GM12878 (cell line): ENCODE data around the gene BMP8B. TPM values are rescaled to one million over a fixed set of nuclear protein-coding genes. Genes with fewer than 3 reads are reported as not detected.
A peak's percentile ranks its signal among the peaks of the same experiment; 100 is the strongest.

Source experiments
- ATAC-seq: fragments of 200-7000 bp; cut with Tn5 transposase; 3 replicates; pipeline ENCODE4 v1.9.1; 2020; ENCODE audit warnings: mild to moderate bottlenecking, moderate library complexity
- BruUV-seq: library from RNA; stranded (reverse); fragments of 400-500 nt; replicated peaks from 2 replicates; lab custom pipeline; 2021; lab: Mats Ljungman, UMichigan
- CTCF ChIA-PET: fragments of 300-600 bp; sonication (Branson Sonifier 250); formaldehyde crosslinking; extraction: SDS; loops from one replicate; lab custom pipeline; 2021; ENCODE audit warnings: inconsistent platforms; lab: Yijun Ruan, JAX
- POLR2A ChIA-PET: fragments of 350-600 bp; formaldehyde crosslinking; extraction: SDS; loops from one replicate; lab custom pipeline; 2021; ENCODE audit warnings: inconsistent platforms; lab: Charles Lee
- RAD21 ChIA-PET: fragments of 300-600 bp; sonication (Branson Sonifier 250); formaldehyde crosslinking; loops from one replicate; lab custom pipeline; 2023; ENCODE audit warnings: antibody characterized with exemption; ENCODE audit not compliant: unreplicated experiment; lab: Charles Lee
- SMC1A ChIA-PET: fragments of 300-600 bp; sonication (Branson Sonifier 250); formaldehyde crosslinking; loops from one replicate; lab custom pipeline; 2023; ENCODE audit not compliant: unreplicated experiment, uncharacterized antibody; lab: Charles Lee
- DNase-seq: peaks from one replicate; pipeline ENCODE4 v3.0.0-alpha.2; 2011; ENCODE audit warnings: low read depth, low spot score
- FAIRE-seq: peaks from 3 replicates; lab custom pipeline; 2011; peaks lifted over from hg19 to GRCh38; lab: Jason Lieb, UNC
- H2AFZ ChIP-seq: 2 replicates; pipeline ENCODE4 v1.6.0; 2011; ENCODE audit warnings: low read depth, low read length, control low read depth; ENCODE audit not compliant: control insufficient read depth
- H3K27ac ChIP-seq: 2 replicates; pipeline ENCODE4 v1.5.1; 2011; ENCODE audit warnings: control low read depth; ENCODE audit not compliant: control insufficient read depth, insufficient read depth
- H3K27me3 ChIP-seq, 2 experiments: replicated peaks in 1 of 2; 2 replicates each; pipeline versions ENCODE4 v1.6.0 to v1.6.1; 2011; ENCODE audit warnings: low read length in 1 of 2; ENCODE audit not compliant: control insufficient read depth in 2 of 2, insufficient read depth in 2 of 2
- H3K36me3 ChIP-seq, 2 experiments: 2 replicates each; pipeline ENCODE4 v1.5.1; 2011; ENCODE audit warnings: low read length in 1 of 2; ENCODE audit not compliant: control insufficient read depth in 2 of 2, insufficient read depth in 2 of 2
- H3K4me1 ChIP-seq: 2 replicates; pipeline ENCODE4 v1.6.1; 2011; ENCODE audit warnings: mild to moderate bottlenecking, low read length, moderate library complexity, mixed read lengths; ENCODE audit not compliant: control insufficient read depth, insufficient read depth
- H3K4me2 ChIP-seq: 2 replicates; pipeline ENCODE4 v1.6.0; 2011; ENCODE audit warnings: control low read depth; ENCODE audit not compliant: control insufficient read depth, insufficient read depth
- H3K4me3 ChIP-seq: fragments of 200-600 bp; sonication (generic); 2 replicates; pipeline ENCODE4 v1.5.1; 2016
- H3K79me2 ChIP-seq: 2 replicates; pipeline ENCODE4 v1.6.0; 2011; ENCODE audit warnings: low read length; ENCODE audit not compliant: control insufficient read depth, insufficient read depth
- H3K9ac ChIP-seq: 2 replicates; pipeline ENCODE4 v1.8.0; 2011; ENCODE audit warnings: low read length, control low read depth, mixed read lengths; ENCODE audit not compliant: control insufficient read depth, insufficient read depth
- H3K9me3 ChIP-seq: replicated peaks from 3 replicates; pipeline ENCODE4 v1.5.1; 2011; ENCODE audit warnings: mild to moderate bottlenecking, low read length; ENCODE audit not compliant: control insufficient read depth, insufficient read depth
- H4K20me1 ChIP-seq: 2 replicates; pipeline ENCODE4 v1.6.0; 2011; ENCODE audit not compliant: control insufficient read depth, insufficient read depth
- BCL11A ChIP-seq: IDR thresholded peaks from 2 replicates; pipeline ENCODE4 v1.6.1; 2011; ENCODE audit warnings: low read depth, low read length
- BRCA1 ChIP-seq: IDR thresholded peaks from 2 replicates; pipeline ENCODE4 v1.6.1; 2011; ENCODE audit warnings: low read depth, low read length, improper control_type of control experiment
- CEBPB ChIP-seq, 2 experiments: fragments of 150-350 bp in 1 of 2; IDR thresholded peaks; 2 replicates each; pipeline ENCODE4 v1.6.1; 2012 to 2014; ENCODE audit warnings: low read depth in 2 of 2, low read length in 2 of 2, borderline replicate concordance in 1 of 2, inconsistent platforms in 1 of 2
- CHD2 ChIP-seq: IDR thresholded peaks from 2 replicates; pipeline ENCODE4 v1.6.1; 2011; ENCODE audit warnings: low read depth, low read length, improper control_type of control experiment, borderline replicate concordance
- ETV6 ChIP-seq, 2 experiments: fragments of 450-650 bp in 1 of 2; IDR thresholded peaks in 1 of 2; conservative IDR thresholded peaks in 1 of 2; 2 replicates each; pipeline ENCODE4 v1.6.1; 2014; ENCODE audit warnings: antibody characterized with exemption in 1 of 2, borderline replicate concordance in 1 of 2, low read depth in 1 of 2, mild to moderate bottlenecking in 1 of 2, moderate library complexity in 1 of 2
- MXI1 ChIP-seq: fragments of 150-350 bp; IDR thresholded peaks from 2 replicates; pipeline ENCODE4 v1.6.1; 2011; ENCODE audit warnings: low read depth, mild to moderate bottlenecking, inconsistent platforms, low read length, improper control_type of control experiment
- NR2C2 ChIP-seq: IDR thresholded peaks from 2 replicates; pipeline ENCODE4 v1.6.1; 2011; ENCODE audit warnings: borderline replicate concordance, low read depth; ENCODE audit not compliant: control insufficient read depth, insufficient read length
- PAX8 ChIP-seq: fragments of 450-650 bp; IDR thresholded peaks from 2 replicates; pipeline ENCODE4 v1.6.1; 2017; ENCODE audit warnings: mild to moderate bottlenecking, moderate library complexity
- PML ChIP-seq: IDR thresholded peaks from 2 replicates; pipeline ENCODE4 v1.6.1; 2012; ENCODE audit warnings: low read length, inconsistent platforms
- SMARCA5 ChIP-seq: fragments of 450-650 bp; IDR thresholded peaks from 2 replicates; pipeline ENCODE4 v1.6.1; 2017; ENCODE audit warnings: mild to moderate bottlenecking
- SP1 ChIP-seq: IDR thresholded peaks from one replicate; pipeline ENCODE4 v1.6.1; 2011; ENCODE audit warnings: low read depth, low read length
- WRNIP1 ChIP-seq: IDR thresholded peaks from 2 replicates; pipeline ENCODE4 v1.6.1; 2011; ENCODE audit warnings: low read depth, low read length, improper control_type of control experiment, borderline replicate concordance
- YBX1 ChIP-seq: fragments of 450-650 bp; IDR thresholded peaks from 2 replicates; pipeline ENCODE4 v1.6.1; 2016; ENCODE audit warnings: antibody characterized with exemption
- WGBS: methylation state at CpG from one replicate; pipeline ENCODE4 v1.1.6; 2016; ENCODE audit warnings: low lambda C conversion rate; ENCODE audit not compliant: insufficient replicate concordance, insufficient coverage; ENCODE audit errors: missing lambda C conversion rate; 5-methylcytosine and 5-hydroxymethylcytosine counted together
- in situ Hi-C: fragments of 300-500 bp; cut with MboI; formaldehyde crosslinking; loops from 9 replicates; pipeline ENCODE4 v1.14.3; 2018; ENCODE audit warnings: mixed read lengths
- intact Hi-C: fragments of 100-400 bp; cut with micrococcal nuclease; formaldehyde crosslinking; loops from one replicate; pipeline ENCODE4 v1.14.2; 2022; ENCODE audit not compliant: unreplicated experiment
- polyA plus RNA-seq, 11 experiments: library from polyadenylated mRNA; depleted of rRNA in 4 of 11; unstranded in 6 of 11; stranded (reverse) in 5 of 11; fragments of >200 nt; fragmentation: Nextera tagmentation in 4 of 11; fragmentation: Illumina TruSeq in 1 of 11; extraction: Ambion mirVana in 4 of 11; extraction: Trizol in 1 of 11; gene quantifications; 1 replicate in 1 of 11; 2 replicates in 10 of 11; pipeline versions ENCODE4 v1.2.1 to v1.2.3, GENCODE V29; 2011 to 2016; ENCODE audit warnings: inconsistent platforms in 2 of 11, missing spikeins in 2 of 11, low read depth in 1 of 11
- total RNA-seq, 4 experiments: library from RNA; depleted of rRNA in 3 of 4; stranded (reverse); fragments of >200 nt in 3 of 4; fragmentation: Illumina TruSeq in 1 of 4; extraction: Trizol in 1 of 4; gene quantifications; 2 replicates each; pipeline versions ENCODE4 v1.2.1 to v1.2.3, GENCODE V29; 2013 to 2021
- TF ChIP-seq, protein P1 (sequence below): IDR thresholded peaks from 2 replicates; pipeline ENCODE4 v1.6.1; 2011; ENCODE audit warnings: borderline replicate concordance, low read depth, mild to moderate bottlenecking, moderate library complexity, low read length; ENCODE audit not compliant: insufficient read depth, poor library complexity, severe bottlenecking
- TF ChIP-seq, protein P2 (sequence below): IDR thresholded peaks from 2 replicates; pipeline ENCODE4 v1.6.1; 2012; ENCODE audit warnings: mild to moderate bottlenecking, low read depth, low read length
- TF ChIP-seq, protein P3 (sequence below): IDR thresholded peaks from 2 replicates; pipeline ENCODE4 v1.6.1; 2012; ENCODE audit warnings: low read depth, low read length, improper control_type of control experiment

BMP8B gene
- total and polyA plus RNA-seq, 10 of the 15 experiments (the other 5 are each of a cell fraction or from before 2014, with no cell fraction given), result 0.09 to 1.2 (median 0.52) TPM

DNA sequence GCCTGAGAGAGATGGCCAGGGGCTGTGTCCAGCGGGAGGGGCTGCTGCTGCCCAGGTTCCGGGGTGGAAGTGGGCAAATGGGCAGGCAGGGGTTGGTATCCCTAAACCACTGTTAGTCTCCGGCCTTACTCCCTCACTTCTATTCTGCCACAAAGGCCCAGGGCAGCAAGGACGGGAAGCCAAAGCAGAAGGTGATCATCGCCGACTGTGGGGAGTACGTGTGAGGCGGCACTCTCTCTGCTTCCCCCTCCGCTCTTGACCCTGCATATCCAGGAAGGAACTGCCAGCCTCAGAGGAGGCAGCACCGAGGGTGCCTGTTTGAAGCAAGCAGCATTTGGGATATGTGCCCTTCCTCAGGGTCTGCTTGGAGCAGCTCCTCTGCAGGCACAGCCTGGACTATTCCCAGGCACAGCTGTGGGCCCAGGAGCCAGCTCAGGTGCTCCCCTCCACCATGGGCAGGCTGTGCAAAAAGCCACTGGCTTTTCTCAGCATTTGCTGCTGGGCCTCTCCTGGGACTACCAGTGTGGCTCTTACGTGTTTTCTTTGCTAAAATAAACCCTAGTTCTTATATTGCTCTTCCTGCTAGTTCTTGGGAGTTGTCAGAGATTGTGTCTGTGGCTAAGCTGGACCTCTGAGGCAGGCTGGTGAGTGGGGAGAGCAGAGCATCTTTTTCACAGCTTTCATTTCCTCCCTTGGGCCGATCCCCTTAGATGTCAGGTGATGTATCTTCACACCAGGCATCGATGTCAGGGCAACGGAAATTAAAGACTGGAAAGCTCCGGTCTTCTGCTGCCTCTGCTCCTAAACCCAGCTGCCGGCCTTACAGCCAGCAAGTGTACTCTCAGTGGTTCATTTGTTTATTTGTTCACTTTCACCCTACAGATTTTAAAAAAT is 35.3 kb downstream of the BMP8B start:
- no peak overlapping the region for H2AFZ ChIP-seq
- H3K27ac ChIP-seq, result no peak overlapping the region
- POLR2A ChIA-PET, result no interaction called here
- no peak overlapping the region for H3K9ac ChIP-seq
- in situ Hi-C loops, result no loop called here
- H3K4me1 ChIP-seq, result no peaks in the 10 kb centered on the region
- TF ChIP-seq PML (no peak), SMARCA5 (no peak), ETV6 (conservative IDR thresholded peaks at IDR 0.05 in 1 of 2, IDR thresholded peaks at IDR 0.05 in 1 of 2; ENCODE audit: borderline replicate concordance in 1 of 2, low read depth in 1 of 2) (no peak), NR2C2 (no peak), MXI1 (no peak), WRNIP1 (no peak), SP1 (no peak), PAX8 (no peak), YBX1 (no peak), BCL11A (no peak), CEBPB (IDR thresholded peaks at IDR 0.05; ENCODE audit: borderline replicate concordance in 1 of 2, low read depth in 2 of 2, low read length in 2 of 2) (no peak), BRCA1 (no peak), CHD2 (no peak)
- TF ChIP-seq, protein P1, sequence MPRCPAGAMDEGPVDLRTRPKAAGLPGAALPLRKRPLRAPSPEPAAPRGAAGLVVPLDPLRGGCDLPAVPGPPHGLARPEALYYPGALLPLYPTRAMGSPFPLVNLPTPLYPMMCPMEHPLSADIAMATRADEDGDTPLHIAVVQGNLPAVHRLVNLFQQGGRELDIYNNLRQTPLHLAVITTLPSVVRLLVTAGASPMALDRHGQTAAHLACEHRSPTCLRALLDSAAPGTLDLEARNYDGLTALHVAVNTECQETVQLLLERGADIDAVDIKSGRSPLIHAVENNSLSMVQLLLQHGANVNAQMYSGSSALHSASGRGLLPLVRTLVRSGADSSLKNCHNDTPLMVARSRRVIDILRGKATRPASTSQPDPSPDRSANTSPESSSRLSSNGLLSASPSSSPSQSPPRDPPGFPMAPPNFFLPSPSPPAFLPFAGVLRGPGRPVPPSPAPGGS, result no peak
- TF ChIP-seq, protein P2, sequence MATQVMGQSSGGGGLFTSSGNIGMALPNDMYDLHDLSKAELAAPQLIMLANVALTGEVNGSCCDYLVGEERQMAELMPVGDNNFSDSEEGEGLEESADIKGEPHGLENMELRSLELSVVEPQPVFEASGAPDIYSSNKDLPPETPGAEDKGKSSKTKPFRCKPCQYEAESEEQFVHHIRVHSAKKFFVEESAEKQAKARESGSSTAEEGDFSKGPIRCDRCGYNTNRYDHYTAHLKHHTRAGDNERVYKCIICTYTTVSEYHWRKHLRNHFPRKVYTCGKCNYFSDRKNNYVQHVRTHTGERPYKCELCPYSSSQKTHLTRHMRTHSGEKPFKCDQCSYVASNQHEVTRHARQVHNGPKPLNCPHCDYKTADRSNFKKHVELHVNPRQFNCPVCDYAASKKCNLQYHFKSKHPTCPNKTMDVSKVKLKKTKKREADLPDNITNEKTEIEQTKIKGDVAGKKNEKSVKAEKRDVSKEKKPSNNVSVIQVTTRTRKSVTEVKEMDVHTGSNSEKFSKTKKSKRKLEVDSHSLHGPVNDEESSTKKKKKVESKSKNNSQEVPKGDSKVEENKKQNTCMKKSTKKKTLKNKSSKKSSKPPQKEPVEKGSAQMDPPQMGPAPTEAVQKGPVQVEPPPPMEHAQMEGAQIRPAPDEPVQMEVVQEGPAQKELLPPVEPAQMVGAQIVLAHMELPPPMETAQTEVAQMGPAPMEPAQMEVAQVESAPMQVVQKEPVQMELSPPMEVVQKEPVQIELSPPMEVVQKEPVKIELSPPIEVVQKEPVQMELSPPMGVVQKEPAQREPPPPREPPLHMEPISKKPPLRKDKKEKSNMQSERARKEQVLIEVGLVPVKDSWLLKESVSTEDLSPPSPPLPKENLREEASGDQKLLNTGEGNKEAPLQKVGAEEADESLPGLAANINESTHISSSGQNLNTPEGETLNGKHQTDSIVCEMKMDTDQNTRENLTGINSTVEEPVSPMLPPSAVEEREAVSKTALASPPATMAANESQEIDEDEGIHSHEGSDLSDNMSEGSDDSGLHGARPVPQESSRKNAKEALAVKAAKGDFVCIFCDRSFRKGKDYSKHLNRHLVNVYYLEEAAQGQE, result no peak
- TF ChIP-seq, protein P3, sequence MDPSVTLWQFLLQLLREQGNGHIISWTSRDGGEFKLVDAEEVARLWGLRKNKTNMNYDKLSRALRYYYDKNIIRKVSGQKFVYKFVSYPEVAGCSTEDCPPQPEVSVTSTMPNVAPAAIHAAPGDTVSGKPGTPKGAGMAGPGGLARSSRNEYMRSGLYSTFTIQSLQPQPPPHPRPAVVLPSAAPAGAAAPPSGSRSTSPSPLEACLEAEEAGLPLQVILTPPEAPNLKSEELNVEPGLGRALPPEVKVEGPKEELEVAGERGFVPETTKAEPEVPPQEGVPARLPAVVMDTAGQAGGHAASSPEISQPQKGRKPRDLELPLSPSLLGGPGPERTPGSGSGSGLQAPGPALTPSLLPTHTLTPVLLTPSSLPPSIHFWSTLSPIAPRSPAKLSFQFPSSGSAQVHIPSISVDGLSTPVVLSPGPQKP, result no peak
- no peak overlapping the region for H3K4me2 ChIP-seq
- ATAC-seq (no peak), FAIRE-seq (no peak), DNase-seq (no peak)
- H3K79me2 ChIP-seq, result no peaks in the 10 kb centered on the region
- SMC1A ChIA-PET, result no interaction called here
- RAD21 ChIA-PET, result no interaction called here
- no peaks in the 10 kb centered on the region for H3K27me3 ChIP-seq
- no peak overlapping the region for H3K4me3 ChIP-seq
- intact Hi-C loops, result no loop called here
- 91% methylated on average over 16 of the region's 16 CpGs for whole genome bisulfite sequencing
- H3K9me3 ChIP-seq, result no peaks in the 10 kb centered on the region
- BruUV-seq, result TSS peak; percentile 15
- CTCF ChIA-PET, result interaction anchor here (1.2 kb wide), 1 partner anchor 140 kb away, joined by 3 read pairs; no protein-coding TSS in a partner anchor
- peaks cover 25 to 47% of the 10 kb centered on the region in 2 experiments for H3K36me3 ChIP-seq
- H4K20me1 ChIP-seq, result no peaks in the 10 kb centered on the region
